Vagina (tissue), 2 donors: ENCODE data around the gene IL31RA. TPM values are rescaled to one million over a fixed set of nuclear protein-coding genes. Genes with fewer than 3 reads are reported as not detected.

Source experiments
- DNase-seq, 2 donors: peaks; one replicate each; pipeline ENCODE4 v3.0.0-alpha.2; 2017; ENCODE audit errors: extremely low spot score in 2 of 2
- H3K27ac ChIP-seq: fragments of 200-600 bp; sonication (generic); one replicate; pipeline ENCODE4 v1.5.1; 2019
- H3K27me3 ChIP-seq: fragments of 200-600 bp; sonication (generic); one replicate; pipeline ENCODE4 v1.5.1; 2019
- H3K36me3 ChIP-seq, 2 donors: fragments of 200-600 bp; sonication (generic); one replicate each; pipeline ENCODE4 v1.5.1; 2017 to 2019
- H3K4me1 ChIP-seq: fragments of 200-600 bp; sonication (generic); one replicate; pipeline ENCODE4 v1.5.1; 2019
- H3K4me3 ChIP-seq, 2 donors: fragments of 200-600 bp; sonication (generic); 1 replicate in 1 of 2; 2 replicates in 1 of 2; pipeline ENCODE4 v1.5.1; 2016 to 2019
- H3K9me3 ChIP-seq: fragments of 200-600 bp; sonication (generic); one replicate; pipeline ENCODE4 v1.5.1; 2019
- POLR2A ChIP-seq, 2 donors: fragments of 450-650 bp; IDR thresholded peaks; one replicate each; pipeline ENCODE4 v1.6.1; 2017; ENCODE audit warnings: antibody characterized with exemption in 2 of 2, mild to moderate bottlenecking in 2 of 2, moderate library complexity in 2 of 2
- POLR2AphosphoS5 ChIP-seq, 2 donors: sonication (generic); formaldehyde crosslinking; IDR thresholded peaks; one replicate each; pipeline ENCODE4 v1.9.0; 2017; ENCODE audit warnings: antibody characterized with exemption in 2 of 2, mild to moderate bottlenecking in 2 of 2, low read depth in 1 of 2; ENCODE audit not compliant: insufficient read depth in 1 of 2
- intact Hi-C: fragments of 100-400 bp; cut with DNase I; formaldehyde crosslinking; loops from one replicate; pipeline ENCODE4 v1.15.1; 2023
- total RNA-seq: library from RNA; depleted of rRNA; stranded (reverse); fragments of >200 nt; gene quantifications from one replicate; pipeline ENCODE4 v1.2.3, GENCODE V29; 2016
- TF ChIP-seq, protein P1 (sequence below), 3 experiments: fragments of 450-650 bp in 2 of 3; fragments of 200-600 bp in 1 of 3; sonication (generic) in 1 of 3; IDR thresholded peaks; one replicate each; pipeline ENCODE4 v1.5.1; 2017 to 2019; ENCODE audit warnings: antibody characterized with exemption in 3 of 3, mild to moderate bottlenecking in 2 of 3, moderate library complexity in 2 of 3

The IL31RA gene
- total RNA-seq, 1 donor from 2014 or later: not detected

DNA sequence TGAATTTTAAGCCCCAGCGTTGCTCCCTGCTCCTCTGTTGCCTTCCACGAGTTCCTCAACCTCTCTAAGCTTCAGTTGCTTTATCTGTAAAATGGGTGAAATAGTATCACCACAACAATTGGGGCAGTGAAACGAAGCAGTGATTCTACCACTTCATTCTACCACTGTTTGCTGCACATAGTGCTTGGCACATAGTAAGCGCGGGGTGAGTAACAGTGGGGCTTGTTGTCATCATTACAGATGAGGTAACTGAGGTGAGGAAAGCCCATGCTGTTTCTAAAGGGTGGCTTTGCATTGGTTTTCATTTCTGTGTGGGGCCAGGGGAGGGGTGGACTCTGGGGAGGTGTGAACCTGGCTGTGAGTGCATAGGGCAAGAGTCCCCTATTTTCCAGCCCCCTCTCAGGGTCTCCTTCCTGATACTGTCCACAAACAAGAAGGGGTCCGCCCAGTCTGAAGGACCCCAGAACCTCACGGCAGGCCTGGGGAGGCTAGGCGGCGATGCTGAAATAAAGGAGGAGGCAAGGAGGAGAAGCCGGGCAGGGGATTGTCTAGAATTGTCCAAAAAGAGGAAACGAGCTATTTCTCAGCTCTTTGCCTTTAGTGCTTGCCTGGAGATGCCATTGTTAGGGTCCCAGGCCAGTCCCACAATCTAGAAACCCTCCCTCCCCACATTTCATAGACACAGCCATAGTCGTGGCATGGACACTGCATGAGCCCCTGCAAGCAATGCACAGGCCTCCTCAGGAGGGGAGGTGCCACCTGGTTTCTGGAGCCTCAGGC, 78.1 kb downstream of the IL31RA start:
- H3K4me1 ChIP-seq: no peaks in the 10 kb centered on the region
- no peak overlapping the region for H3K27ac ChIP-seq
- H3K4me3 ChIP-seq: no peak overlapping the region
- TF ChIP-seq POLR2AphosphoS5 (IDR thresholded peaks at IDR 0.05; ENCODE audit: insufficient read depth in 1 of 2, low read depth in 1 of 2): no peak
- TF ChIP-seq POLR2A (IDR thresholded peaks at IDR 0.05): no peak
- TF ChIP-seq, protein P1, sequence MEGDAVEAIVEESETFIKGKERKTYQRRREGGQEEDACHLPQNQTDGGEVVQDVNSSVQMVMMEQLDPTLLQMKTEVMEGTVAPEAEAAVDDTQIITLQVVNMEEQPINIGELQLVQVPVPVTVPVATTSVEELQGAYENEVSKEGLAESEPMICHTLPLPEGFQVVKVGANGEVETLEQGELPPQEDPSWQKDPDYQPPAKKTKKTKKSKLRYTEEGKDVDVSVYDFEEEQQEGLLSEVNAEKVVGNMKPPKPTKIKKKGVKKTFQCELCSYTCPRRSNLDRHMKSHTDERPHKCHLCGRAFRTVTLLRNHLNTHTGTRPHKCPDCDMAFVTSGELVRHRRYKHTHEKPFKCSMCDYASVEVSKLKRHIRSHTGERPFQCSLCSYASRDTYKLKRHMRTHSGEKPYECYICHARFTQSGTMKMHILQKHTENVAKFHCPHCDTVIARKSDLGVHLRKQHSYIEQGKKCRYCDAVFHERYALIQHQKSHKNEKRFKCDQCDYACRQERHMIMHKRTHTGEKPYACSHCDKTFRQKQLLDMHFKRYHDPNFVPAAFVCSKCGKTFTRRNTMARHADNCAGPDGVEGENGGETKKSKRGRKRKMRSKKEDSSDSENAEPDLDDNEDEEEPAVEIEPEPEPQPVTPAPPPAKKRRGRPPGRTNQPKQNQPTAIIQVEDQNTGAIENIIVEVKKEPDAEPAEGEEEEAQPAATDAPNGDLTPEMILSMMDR (IDR thresholded peaks at IDR 0.05): no peak
- intact Hi-C loops: no loop called here
- no peaks in the 10 kb centered on the region for H3K27me3 ChIP-seq
- DNase-seq: no peak
- H3K36me3 ChIP-seq: no peaks in the 10 kb centered on the region
- H3K9me3 ChIP-seq: no peaks in the 10 kb centered on the region

DNA sequence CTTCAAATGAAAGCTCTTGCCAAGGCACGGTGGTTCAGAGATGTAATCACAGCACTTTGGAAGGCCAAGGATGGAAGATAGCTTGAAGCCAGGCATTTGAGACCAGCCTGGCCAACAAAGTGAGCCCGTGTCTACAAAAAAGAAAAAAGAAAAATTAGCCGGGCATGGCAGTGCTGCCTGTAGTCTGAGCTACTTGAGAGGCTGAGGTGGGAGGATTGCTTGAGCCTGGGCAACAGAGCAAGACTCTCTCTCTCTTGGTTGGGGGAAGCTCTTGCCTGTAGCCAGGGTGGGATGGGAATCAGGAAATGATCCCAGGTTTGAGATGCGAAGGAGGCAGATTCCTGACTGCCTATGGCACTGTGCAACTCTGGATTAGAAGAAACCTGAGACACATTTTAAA, 81.5 kb downstream of the IL31RA start:
- no peaks in the 10 kb centered on the region for H3K27me3 ChIP-seq
- H3K9me3 ChIP-seq: no peaks in the 10 kb centered on the region
- no peak overlapping the region for H3K4me3 ChIP-seq
- no peak for DNase-seq
- no peaks in the 10 kb centered on the region for H3K4me1 ChIP-seq
- no peak for TF ChIP-seq POLR2AphosphoS5 (IDR thresholded peaks at IDR 0.05; ENCODE audit: insufficient read depth in 1 of 2, low read depth in 1 of 2)
- TF ChIP-seq, protein P1 (IDR thresholded peaks at IDR 0.05): no peak
- no peak for TF ChIP-seq POLR2A (IDR thresholded peaks at IDR 0.05)
- H3K27ac ChIP-seq: no peak overlapping the region
- H3K36me3 ChIP-seq: peaks cover 0 to 3% of the 10 kb centered on the region in 2 donors
- intact Hi-C loops: no loop called here

DNA sequence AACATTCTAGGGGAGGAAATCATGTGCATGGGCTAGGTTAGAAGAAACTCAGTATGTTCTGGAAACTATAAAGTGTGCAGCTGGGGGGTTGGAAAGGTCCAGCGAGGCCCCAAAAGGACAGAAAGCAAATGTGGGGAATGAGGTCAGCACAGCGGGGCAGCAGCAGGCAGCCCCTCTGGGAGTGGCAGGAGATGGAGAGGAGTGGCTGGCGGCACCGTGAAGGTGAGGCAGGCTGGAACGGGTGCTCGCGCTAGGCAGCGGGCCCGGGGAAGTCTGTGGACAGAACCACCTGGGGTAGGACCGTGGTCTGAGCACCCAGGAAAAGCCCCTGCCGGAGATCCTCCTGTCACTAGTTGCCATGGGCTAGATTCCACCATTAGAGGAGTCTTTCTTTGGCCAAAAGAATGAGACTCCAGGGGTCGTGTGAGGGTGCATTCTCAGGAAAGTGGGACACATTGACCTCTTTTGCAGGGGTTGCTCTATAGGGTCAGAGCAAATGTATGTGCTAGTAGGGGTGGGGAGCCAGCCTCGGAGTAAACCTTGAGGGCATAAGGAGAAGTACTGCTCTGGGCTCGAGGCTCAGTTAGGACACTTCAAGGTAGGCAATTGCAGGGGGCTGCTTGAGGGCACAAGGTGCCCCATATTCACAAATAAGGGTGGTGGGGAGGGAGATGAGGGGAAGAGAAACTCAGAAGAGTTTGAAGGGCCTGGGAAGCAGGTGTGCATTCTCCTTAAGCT, 82.4 kb downstream of the IL31RA start:
- TF ChIP-seq, protein P1 (IDR thresholded peaks at IDR 0.05): no peak
- no peak for TF ChIP-seq POLR2A (IDR thresholded peaks at IDR 0.05)
- no peak for TF ChIP-seq POLR2AphosphoS5 (IDR thresholded peaks at IDR 0.05; ENCODE audit: insufficient read depth in 1 of 2, low read depth in 1 of 2)
- DNase-seq: no peak
- peaks cover 0 to 3% of the 10 kb centered on the region in 2 donors for H3K36me3 ChIP-seq
- H3K9me3 ChIP-seq: no peaks in the 10 kb centered on the region
- no peaks in the 10 kb centered on the region for H3K4me1 ChIP-seq
- no peaks in the 10 kb centered on the region for H3K27me3 ChIP-seq
- intact Hi-C loops: no loop called here
- H3K4me3 ChIP-seq: no peak overlapping the region
- no peak overlapping the region for H3K27ac ChIP-seq

DNA sequence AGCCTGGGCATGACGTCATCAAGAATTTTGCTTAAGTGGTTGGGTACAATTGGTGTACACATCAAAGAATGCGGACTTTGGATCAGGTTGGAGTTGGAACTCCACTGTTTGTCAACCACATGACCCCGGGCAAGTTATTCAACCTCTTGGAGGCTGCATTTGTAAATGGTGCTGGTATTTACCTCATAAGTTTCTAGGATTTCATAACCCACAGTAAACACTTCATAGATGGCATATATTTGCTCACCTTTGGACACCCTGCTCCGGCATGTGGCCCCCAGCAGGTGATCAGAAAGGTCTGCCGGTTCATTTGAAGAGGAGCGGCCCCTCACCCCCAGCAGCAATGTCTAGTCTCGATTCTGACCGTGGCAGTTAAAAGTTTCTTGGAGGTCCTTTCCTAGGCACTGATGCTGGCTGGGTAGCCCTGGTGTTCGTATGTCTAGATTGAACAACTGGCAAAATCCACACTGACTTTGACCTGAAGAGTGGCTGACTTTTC, 83.0 kb downstream of the IL31RA start:
- Histone ChIP-seq H3K27me3 (no peaks in the 10 kb centered on the region), H3K4me1 (no peaks in the 10 kb centered on the region), H3K4me3 (no peak overlapping the region), H3K36me3 (peaks cover 0 to 3% of the 10 kb centered on the region in 2 donors), H3K9me3 (no peaks in the 10 kb centered on the region), H3K27ac (no peak overlapping the region)
- intact Hi-C loops: no loop called here
- DNase-seq: no peak
- TF ChIP-seq, protein P1 (IDR thresholded peaks at IDR 0.05): no peak
- TF ChIP-seq POLR2AphosphoS5 (IDR thresholded peaks at IDR 0.05; ENCODE audit: insufficient read depth in 1 of 2, low read depth in 1 of 2): no peak
- no peak for TF ChIP-seq POLR2A (IDR thresholded peaks at IDR 0.05)
